PFSK-1 (cell line): ENCODE results near the gene ATP8A1.

ENCODE experiments used
- POLR2AphosphoS5 ChIP-seq: IDR thresholded peaks from 2 replicates; pipeline ENCODE4 v1.6.1; 2012; ENCODE audit warnings: low read depth, mild to moderate bottlenecking, control low read depth, low read length, moderate library complexity
- SIN3A ChIP-seq: IDR thresholded peaks from 2 replicates; pipeline ENCODE4 v1.6.1; 2012; ENCODE audit warnings: mild to moderate bottlenecking, low read length, moderate library complexity, borderline replicate concordance; ENCODE audit not compliant: insufficient read depth
- TAF1 ChIP-seq: IDR thresholded peaks from 2 replicates; pipeline ENCODE4 v1.6.1; 2012; ENCODE audit warnings: low read length, control low read depth, borderline replicate concordance; ENCODE audit not compliant: insufficient read depth
- TF ChIP-seq, protein P1 (sequence below), 2 experiments: IDR thresholded peaks; 2 replicates each; pipeline versions ENCODE4 v1.6.1 to v1.8.0; 2011 to 2012; ENCODE audit warnings: low read depth in 2 of 2, low read length in 2 of 2, control low read depth in 1 of 2, inconsistent platforms in 1 of 2, mild to moderate bottlenecking in 1 of 2, moderate library complexity in 1 of 2; ENCODE audit not compliant: insufficient read depth in 1 of 2

DNA sequence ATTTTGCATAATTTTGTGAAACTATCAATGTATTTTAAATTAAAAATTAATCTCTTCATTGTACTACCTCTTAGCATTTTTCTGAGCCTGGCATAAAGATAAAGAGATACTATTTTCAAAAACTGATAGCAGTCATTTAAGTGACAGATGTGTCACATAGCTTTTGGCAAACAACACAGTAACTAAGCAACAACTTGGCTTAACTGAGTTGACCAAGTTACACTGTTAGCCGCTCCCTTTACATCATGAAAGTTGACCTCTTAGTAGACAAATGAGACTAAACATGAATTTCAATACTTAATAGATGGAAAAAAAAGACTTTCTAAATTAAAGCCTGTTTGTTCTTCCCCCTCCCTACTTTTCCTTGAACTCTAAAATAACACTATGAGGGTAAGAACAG lies 62.0 kb downstream of the ATP8A1 start:
- TF ChIP-seq, protein P1, sequence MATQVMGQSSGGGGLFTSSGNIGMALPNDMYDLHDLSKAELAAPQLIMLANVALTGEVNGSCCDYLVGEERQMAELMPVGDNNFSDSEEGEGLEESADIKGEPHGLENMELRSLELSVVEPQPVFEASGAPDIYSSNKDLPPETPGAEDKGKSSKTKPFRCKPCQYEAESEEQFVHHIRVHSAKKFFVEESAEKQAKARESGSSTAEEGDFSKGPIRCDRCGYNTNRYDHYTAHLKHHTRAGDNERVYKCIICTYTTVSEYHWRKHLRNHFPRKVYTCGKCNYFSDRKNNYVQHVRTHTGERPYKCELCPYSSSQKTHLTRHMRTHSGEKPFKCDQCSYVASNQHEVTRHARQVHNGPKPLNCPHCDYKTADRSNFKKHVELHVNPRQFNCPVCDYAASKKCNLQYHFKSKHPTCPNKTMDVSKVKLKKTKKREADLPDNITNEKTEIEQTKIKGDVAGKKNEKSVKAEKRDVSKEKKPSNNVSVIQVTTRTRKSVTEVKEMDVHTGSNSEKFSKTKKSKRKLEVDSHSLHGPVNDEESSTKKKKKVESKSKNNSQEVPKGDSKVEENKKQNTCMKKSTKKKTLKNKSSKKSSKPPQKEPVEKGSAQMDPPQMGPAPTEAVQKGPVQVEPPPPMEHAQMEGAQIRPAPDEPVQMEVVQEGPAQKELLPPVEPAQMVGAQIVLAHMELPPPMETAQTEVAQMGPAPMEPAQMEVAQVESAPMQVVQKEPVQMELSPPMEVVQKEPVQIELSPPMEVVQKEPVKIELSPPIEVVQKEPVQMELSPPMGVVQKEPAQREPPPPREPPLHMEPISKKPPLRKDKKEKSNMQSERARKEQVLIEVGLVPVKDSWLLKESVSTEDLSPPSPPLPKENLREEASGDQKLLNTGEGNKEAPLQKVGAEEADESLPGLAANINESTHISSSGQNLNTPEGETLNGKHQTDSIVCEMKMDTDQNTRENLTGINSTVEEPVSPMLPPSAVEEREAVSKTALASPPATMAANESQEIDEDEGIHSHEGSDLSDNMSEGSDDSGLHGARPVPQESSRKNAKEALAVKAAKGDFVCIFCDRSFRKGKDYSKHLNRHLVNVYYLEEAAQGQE (IDR thresholded peaks at IDR 0.05; ENCODE audit: insufficient read depth in 1 of 2, low read depth in 2 of 2, low read length in 2 of 2) = no peak
- TF ChIP-seq POLR2AphosphoS5 (no peak), TAF1 (no peak), SIN3A (no peak)
